ENCODE results near the gene KLHL35.

Gene KLHL35

GRCh38 chr11:75468534-75469340, 35.7 kb upstream of the KLHL35 start:
- DNase-seq (ENCODE audit: low spot score) = no peak

- no peak for DNase-seq (ENCODE audit: low spot score)
Measured at GRCh38 chr11:75467881-75468280, 34.9 kb upstream of the KLHL35 start.

GRCh38 chr11:75467311-75467710, 34.3 kb upstream of the KLHL35 start:
- no peak for DNase-seq (ENCODE audit: low spot score)

- no peak for DNase-seq (ENCODE audit: low spot score)
Measured at GRCh38 chr11:75465701-75466531, 32.9 kb upstream of the KLHL35 start.

GRCh38 chr11:75463106-75463774, 30.2 kb upstream of the KLHL35 start:
- no peak for DNase-seq (ENCODE audit: low spot score)

GRCh38 chr11:75462117-75462653, 29.2 kb upstream of the KLHL35 start:
- DNase-seq (ENCODE audit: low spot score) = no peak

- no peak for DNase-seq (ENCODE audit: low spot score)
Measured at GRCh38 chr11:75461151-75461550, 28.1 kb upstream of the KLHL35 start.

- no peak for DNase-seq (ENCODE audit: low spot score)
Measured at GRCh38 chr11:75456596-75457183, 23.7 kb upstream of the KLHL35 start.

GRCh38 chr11:75454987-75455386, 22.0 kb upstream of the KLHL35 start:
- DNase-seq (ENCODE audit: low spot score) = no peak

GRCh38 chr11:75453916-75454655, 21.1 kb upstream of the KLHL35 start:
- no peak for DNase-seq (ENCODE audit: low spot score)

GRCh38 chr11:75450826-75451821, 18.1 kb upstream of the KLHL35 start:
- DNase-seq (ENCODE audit: low spot score) = peak; percentile 73

- DNase-seq (ENCODE audit: low spot score) = no peak
Measured at GRCh38 chr11:75450236-75450635, 17.2 kb upstream of the KLHL35 start.

- DNase-seq (ENCODE audit: low spot score) = no peak
Measured at GRCh38 chr11:75449776-75450175, 16.8 kb upstream of the KLHL35 start.

- DNase-seq (ENCODE audit: low spot score) = no peak
Measured at GRCh38 chr11:75449271-75449670, 16.3 kb upstream of the KLHL35 start.

- DNase-seq (ENCODE audit: low spot score) = no peak
Measured at GRCh38 chr11:75447415-75447814, 14.4 kb upstream of the KLHL35 start.

GRCh38 chr11:75445315-75445953, 12.4 kb upstream of the KLHL35 start:
- DNase-seq (ENCODE audit: low spot score) = peak; percentile 84

GRCh38 chr11:75443043-75443442, 10.0 kb upstream of the KLHL35 start:
- DNase-seq (ENCODE audit: low spot score) = no peak

GRCh38 chr11:75442161-75442885, 9.3 kb upstream of the KLHL35 start:
- no peak for DNase-seq (ENCODE audit: low spot score)

GRCh38 chr11:75441804-75442132, 8.8 kb upstream of the KLHL35 start:
- no peak for DNase-seq (ENCODE audit: low spot score)
